Measurements from ENCODE around the gene TMEM150A. TPM values are rescaled to one million over a fixed set of nuclear protein-coding genes. Genes with fewer than 3 reads are reported as not detected.

Gene TMEM150A
- total RNA-seq, 4 donors from 2014 or later: 5.8 to 13.7 (median 9.5) TPM

GRCh38 chr2:85548608-85548900, 53.9 kb downstream of the TMEM150A start:
- H3K4me3 ChIP-seq (ENCODE audit: low read depth, poor library complexity, severe bottlenecking): no peak overlapping the region
- WGBS, 2 donors: 69 to 72% methylated on average over 2 of the region's 2 CpGs
- no peak for DNase-seq (ENCODE audit: low spot score in 2 of 2)
- intact Hi-C loops (cut with DNase I; ENCODE audit: low total_unique reads): no loop called here
- TF ChIP-seq CTCF (IDR thresholded peaks at IDR 0.05): no peak
- no peak for TF ChIP-seq POLR2A (IDR thresholded peaks at IDR 0.05)

Other genes with a start within 250 kb of the TMEM150A start
- gene RETSAT, start 248.2 kb downstream of the TMEM150A start, total RNA-seq: 100 to 1,000 TPM in 2 of 4 donors, 10 to 100 TPM in 2; 86.2 to 121 (median 101) TPM
- gene ELMOD3, start 247.9 kb downstream of the TMEM150A start, total RNA-seq: 10 to 100 TPM; 10.0 to 26.1 (median 23.5) TPM
- gene CAPG, start 192.3 kb downstream of the TMEM150A start, total RNA-seq: 100 to 1,000 TPM; 177 to 272 (median 232) TPM
- not detected for gene SH2D6, start 184.0 kb downstream of the TMEM150A start, total RNA-seq
- 10 to 100 TPM; 71.2 to 96.4 (median 83.0) TPM for gene MAT2A, start 63.5 kb downstream of the TMEM150A start, total RNA-seq
- gene GGCX, start 41.2 kb downstream of the TMEM150A start, total RNA-seq: 10 to 100 TPM; 15.8 to 37.1 (median 25.8) TPM
- gene VAMP8, start 25.1 kb downstream of the TMEM150A start, total RNA-seq: 100 to 1,000 TPM in 2 of 4 donors, 10 to 100 TPM in 2; 88.3 to 207 (median 113) TPM
- 10 to 100 TPM; 10.1 to 35.6 (median 14.0) TPM for gene VAMP5, start 18.3 kb downstream of the TMEM150A start, total RNA-seq
- 100 to 1,000 TPM in 3 of 4 donors, 10 to 100 TPM in 1; 63.1 to 114 (median 107) TPM for gene RNF181, start 7.0 kb downstream of the TMEM150A start, total RNA-seq
- gene C2orf68, start 9.4 kb upstream of the TMEM150A start, total RNA-seq: 10 to 100 TPM; 15.1 to 41.1 (median 19.0) TPM
- 100 to 1,000 TPM in 1 of 4 donors, 10 to 100 TPM in 3; 45.6 to 160 (median 67.9) TPM for gene USP39, start 13.5 kb upstream of the TMEM150A start, total RNA-seq
- gene SFTPB, start 65.5 kb upstream of the TMEM150A start, total RNA-seq: not detected
- gene GNLY, start 91.7 kb upstream of the TMEM150A start, total RNA-seq: 1 to 10 TPM in 2 of 4 donors, under 1 TPM in 1, not detected in 1; 0.42 to 3.6 (median 1.3) TPM
- gene ATOH8, start 151.3 kb upstream of the TMEM150A start, total RNA-seq: 10 to 100 TPM; 27.3 to 79.8 (median 33.7) TPM